Dermis microvascular lymphatic vessel endothelial cell (primary cell): ENCODE data around the gene SLC15A3. TPM values are rescaled to one million over a fixed set of nuclear protein-coding genes. Genes with fewer than 3 reads are reported as not detected.

Experiments
- DNase-seq, 2 donors: peaks; one replicate each; pipeline versions ENCODE4 v3.0.0 to v3.0.0-alpha.2; 2010; ENCODE audit warnings: low read depth in 2 of 2
- total RNA-seq: library from RNA; depleted of rRNA; stranded (reverse); fragments of >200 nt; gene quantifications from 2 replicates; pipeline ENCODE4 v1.2.1, GENCODE V29; 2014

The SLC15A3 gene
- total RNA-seq, 1 donor from 2014 or later, result 5.3 TPM

GRCh38 chr11:60930394-60930793 is 21.6 kb downstream of the SLC15A3 start:
- DNase-seq, result no peak

- DNase-seq, result no peak
Observed at GRCh38 chr11:60929764-60930163, 22.2 kb downstream of the SLC15A3 start.

- no peak for DNase-seq
Observed at GRCh38 chr11:60928563-60929001, 23.4 kb downstream of the SLC15A3 start.

GRCh38 chr11:60927600-60927999 is 24.4 kb downstream of the SLC15A3 start:
- DNase-seq, result no peak

DNA sequence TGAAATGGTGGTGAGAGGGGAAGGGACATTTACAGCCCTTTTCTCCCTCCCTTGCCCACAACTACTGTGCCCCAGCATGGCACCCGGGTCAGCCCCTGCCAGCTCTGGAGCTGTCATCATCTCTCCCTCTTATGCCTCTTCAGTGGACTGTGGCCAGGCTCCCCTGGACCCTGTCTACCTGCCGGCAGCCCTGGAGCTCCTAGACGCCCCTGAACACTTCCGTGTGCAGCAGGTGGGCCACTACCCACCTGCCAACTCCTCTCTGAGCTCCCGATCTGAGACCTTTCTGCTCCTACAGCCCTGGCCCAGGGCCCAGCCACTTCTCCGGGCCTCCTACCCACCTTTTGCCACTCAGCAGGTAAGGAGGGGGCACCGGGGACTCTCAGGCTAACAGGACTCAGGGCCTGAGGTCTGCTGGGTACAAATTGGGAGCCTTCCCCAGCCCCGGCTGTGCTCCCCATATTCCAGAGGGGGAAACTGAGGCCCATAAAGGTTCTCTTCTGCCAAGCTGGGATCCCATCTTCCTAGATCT is 24.8 kb downstream of the SLC15A3 start:
- DNase-seq, result no peak

- DNase-seq, result no peak
Observed at GRCh38 chr11:60926500-60926899, 25.5 kb downstream of the SLC15A3 start.

DNA sequence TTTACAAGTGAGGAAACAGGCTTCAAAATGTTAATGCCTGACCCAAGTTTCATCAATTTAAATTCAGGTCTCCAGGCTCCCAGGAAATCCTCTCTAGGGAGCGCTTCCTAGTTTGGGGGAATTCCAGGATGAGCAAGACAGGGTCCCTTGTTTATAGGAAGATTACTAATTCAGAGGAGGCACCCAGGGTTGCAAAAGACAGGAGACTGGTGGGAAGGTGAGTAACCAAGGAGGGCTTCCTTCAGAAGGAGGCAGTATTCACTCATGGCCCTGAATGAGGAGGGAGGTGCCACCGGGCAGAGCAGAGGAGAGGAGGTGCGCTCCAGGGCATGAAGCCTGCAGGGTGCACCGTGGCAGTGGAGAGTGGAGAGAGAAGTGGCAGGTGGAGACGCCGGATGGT is 26.1 kb downstream of the SLC15A3 start:
- no peak for DNase-seq

DNA sequence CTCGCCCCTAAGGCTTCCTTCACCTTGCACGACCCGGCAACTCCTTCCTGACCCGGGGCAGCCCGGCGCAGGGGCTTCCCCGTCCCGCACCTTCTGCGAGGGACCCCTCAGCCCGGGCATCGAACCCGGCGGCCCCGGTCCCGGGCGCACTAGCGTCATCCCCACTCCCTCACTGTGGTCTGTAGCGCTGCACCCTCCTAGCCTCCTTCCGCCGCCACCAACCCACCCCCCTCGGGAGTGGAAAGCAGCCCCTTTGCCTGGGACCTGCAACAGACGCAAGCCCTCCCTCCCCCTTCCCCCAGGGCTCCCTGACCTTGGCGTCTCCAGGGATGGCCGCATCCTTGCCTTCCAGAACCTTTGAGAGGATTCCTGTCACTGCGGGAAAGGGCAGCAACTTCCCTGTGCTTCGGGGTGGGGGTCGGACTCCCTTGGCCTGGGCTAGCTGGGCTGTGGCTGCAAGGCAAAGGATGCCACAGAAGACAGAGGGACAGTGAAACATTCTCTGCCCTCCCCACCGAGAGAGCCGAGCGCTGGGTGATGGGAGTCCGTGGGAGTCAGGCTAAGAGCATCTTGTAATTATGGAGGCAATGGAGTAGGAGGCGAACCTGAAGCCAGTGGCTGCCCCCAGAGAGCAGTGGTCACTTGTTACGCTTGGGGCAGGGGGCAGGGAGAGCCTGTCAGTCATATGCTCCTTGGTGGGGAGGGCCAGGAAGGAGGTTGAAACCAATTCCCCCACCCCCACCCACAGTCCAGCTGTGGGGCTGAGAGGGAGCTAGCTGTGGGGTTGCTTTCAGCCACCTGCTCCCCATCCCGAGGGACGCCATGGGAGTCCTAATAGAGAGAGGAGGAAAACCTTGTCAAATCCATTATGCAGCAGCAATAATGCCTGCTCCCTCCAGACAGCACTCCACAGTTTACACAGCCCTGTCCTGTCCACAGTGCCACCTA is 26.8 kb downstream of the SLC15A3 start:
- DNase-seq, result no peak

DNA sequence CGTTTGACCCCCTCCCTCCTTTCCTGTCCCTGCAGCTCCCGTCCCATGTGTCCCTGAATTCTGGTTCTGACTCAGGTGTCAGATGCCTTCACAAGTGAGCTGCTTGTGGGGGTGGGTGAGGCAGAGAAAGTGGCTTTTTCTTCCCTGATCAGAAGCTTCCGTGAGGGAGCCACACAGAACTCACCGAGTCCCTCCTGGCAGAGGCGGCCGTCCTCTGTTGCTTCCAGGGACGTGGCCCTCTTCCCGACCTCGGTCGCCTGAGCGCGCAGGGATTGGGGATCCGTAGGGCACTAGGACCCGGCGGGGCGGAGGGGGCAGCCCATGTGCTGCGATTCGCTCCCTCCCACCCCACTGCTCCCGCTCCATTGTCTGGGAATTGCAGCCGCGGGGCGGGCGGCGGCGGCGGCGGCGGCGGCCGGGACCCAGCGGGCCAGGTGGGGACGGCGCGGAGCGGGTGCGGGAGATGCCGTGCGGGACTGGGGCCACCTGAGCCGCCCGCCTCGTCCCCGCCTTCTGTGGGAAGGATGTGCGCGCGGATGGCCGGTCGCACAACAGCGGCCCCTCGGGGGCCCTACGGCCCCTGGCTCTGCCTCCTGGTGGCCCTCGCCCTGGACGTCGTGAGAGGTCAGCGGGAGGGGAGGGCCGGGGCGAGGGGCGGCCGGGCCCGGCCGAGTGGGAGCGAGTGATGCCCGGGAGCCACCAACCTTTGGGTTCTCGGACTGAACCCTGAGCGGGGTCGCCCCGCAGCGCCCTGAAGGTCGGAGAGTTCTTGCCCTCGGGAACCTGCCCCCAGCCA is 27.7 kb downstream of the SLC15A3 start, which contains the start of gene TMEM132A:
TMEM132A (plus strand) TSS at position 351 of the 796 bp plus-strand sequence; CDS start at position 525, 174 bp downstream.
- DNase-seq, result peak; percentile 43 to 82

GRCh38 chr11:60923800-60924109 is 28.2 kb downstream of the SLC15A3 start:
- no peak for DNase-seq

- DNase-seq, result no peak
Observed at GRCh38 chr11:60923326-60923725, 28.6 kb downstream of the SLC15A3 start.

GRCh38 chr11:60922906-60923305 is 29.1 kb downstream of the SLC15A3 start:
- DNase-seq, result no peak

DNA sequence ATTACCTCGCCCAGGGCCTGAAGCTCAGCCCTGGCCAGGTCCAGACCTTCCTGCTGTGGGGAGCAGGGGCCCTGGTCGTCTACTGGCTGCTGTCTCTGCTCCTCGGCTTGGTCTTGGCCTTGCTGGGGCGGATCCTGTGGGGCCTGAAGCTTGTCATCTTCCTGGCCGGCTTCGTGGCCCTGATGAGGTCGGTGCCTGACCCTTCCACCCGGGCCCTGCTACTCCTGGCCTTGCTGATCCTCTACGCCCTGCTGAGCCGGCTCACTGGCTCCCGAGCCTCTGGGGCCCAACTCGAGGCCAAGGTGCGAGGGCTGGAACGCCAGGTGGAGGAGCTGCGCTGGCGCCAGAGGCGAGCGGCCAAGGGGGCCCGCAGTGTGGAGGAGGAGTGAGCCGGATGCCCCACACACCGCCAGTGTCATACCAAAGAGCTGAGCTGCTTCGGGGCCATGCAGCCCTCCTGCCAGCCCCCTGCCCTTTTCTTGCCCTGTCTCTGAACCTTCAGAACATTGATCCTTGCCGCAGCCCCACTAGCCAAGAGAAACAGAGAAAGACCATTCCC is 30.1 kb downstream of the SLC15A3 start:
- DNase-seq, result no peak

DNA sequence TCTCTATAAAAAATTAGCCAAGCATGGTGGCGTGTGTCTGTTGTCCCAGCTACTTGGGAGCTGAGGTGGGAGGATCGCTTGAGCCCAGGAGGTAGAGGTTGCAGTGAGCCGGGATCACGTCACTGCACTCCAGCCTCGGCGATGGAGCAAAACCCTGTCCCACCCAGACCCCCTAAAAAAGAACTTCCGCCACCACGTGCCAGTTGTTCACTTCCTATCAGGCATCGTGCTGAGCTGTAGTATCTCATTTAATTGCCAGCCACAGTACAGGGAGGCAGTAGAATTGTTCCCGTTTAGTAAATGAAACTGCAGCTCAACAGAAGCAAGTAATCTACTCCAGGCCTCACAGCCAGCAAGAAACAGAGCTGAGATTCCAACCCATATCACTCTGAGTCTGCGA is 30.7 kb downstream of the SLC15A3 start:
- no peak for DNase-seq

GRCh38 chr11:60919956-60920355 is 32.0 kb downstream of the SLC15A3 start:
- DNase-seq, result no peak

- no peak for DNase-seq
Observed at GRCh38 chr11:60919320-60919719, 32.7 kb downstream of the SLC15A3 start.

DNA sequence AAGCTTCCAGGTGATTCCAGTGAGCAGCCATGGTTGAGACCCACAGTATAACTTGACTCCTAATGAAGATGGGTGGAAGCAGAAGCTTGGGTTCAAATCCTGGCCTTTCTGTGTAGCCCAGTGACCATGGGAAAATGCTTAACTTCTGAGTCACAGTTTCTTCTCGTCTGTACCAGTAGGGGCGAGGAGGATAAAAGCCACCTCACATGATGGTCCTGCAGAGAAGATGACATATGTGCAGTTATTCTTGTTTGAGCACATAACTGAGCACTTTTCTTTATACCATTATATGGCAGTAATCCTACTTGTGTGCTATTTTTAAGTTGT is 33.1 kb downstream of the SLC15A3 start:
- no peak for DNase-seq

- DNase-seq, result no peak
Observed at GRCh38 chr11:60918251-60918938, 33.6 kb downstream of the SLC15A3 start.

GRCh38 chr11:60917267-60917666 is 34.7 kb downstream of the SLC15A3 start:
- DNase-seq, result no peak

- DNase-seq, result no peak
Observed at GRCh38 chr11:60916669-60917206, 35.2 kb downstream of the SLC15A3 start.

DNA sequence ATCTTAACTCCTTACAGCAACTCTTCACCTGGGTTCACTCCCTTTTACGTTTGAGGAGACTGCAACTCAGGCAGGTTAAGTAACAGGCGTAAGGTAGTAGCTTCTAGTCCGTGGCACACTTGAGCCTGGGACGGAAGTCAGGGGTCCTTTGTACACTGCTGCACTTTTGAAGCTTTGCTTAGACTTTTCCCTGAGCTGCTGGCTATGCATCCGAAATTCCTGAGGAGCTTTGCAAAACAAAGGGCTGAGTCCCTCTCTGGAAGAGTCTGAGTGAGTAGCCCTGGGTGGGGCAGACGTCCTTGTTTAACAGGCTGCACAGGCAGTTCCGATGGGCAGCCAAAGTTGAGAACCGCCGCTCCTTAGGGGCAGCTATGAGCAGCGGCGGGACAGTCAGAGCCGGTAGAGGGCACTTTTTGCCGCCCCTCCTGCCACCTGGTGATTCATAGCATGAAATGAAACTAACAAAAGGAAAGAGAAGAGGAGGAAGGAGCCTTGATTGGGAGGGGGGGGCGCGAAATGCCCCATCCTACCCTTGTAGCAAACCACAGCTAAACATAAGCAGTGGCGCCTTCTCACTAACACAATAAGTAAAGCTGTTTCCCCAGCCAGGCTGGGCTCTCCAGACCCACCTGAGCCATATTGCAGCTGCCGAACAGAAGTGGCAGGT is 36.6 kb downstream of the SLC15A3 start:
- peak in 1 of 2 donors; percentile 71 for DNase-seq
